ENCODE measurements around the gene TMEM95. TPM values are rescaled to one million over a fixed set of nuclear protein-coding genes. Genes with fewer than 3 reads are reported as not detected.

TMEM95 gene
- polyA plus RNA-seq, 1 donor (not counting 4 experiments of a cell fraction or from before 2014, with no cell fraction given), result not detected

DNA sequence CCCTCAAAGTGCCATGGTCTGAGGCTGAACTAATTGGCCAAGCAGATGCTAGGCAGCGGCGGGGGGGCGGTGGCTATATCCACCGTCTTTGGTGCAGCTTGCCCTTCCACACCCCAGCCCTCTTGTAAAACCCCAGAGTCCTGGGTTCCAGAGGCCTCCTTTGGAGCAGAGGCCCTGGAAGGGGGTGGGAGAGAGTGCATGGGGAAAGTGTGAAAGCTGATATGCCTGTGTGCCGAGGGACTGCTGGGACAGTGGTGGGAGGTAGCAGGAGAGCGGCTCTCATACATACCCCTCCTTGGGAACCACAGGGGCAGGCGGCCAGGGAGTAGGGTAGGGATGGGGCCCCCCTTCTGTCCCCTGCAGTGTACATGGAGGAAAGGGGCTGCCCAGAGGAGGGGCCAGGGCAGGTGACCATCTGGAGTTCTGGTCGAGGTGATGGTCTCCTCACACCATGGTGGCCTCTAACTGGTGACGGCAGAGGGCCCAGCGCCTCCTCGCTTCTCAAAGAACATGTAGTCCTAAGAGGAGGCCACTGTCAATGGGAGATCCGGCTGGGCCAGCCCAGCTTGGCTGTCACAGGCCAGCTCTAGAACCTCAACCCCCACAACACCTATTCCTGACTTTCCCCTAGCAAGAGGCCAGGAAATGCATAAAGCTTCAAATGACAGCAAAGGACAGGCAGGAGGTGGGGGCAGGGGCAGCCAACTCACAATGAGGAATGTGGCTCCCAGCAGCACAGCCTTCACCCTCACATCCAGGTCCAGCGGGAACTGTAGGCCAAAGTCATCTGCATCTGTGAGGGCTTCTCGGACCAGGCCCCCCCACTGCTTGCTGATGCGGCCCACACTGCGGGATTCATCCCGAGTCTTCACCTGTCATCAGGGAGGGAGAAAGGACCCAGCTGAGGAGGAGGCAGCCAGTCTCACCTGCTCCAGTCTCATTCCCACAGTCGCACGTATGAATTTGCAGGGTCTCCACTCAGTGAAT, 35.3 kb downstream of the TMEM95 start:
- H2AFZ ChIP-seq (ENCODE audit: control insufficient read depth, low read length), result no peak overlapping the region
- H4K20me1 ChIP-seq (ENCODE audit: control insufficient read depth, extremely low read depth, insufficient read depth, low read length), result peaks cover 3% of the 10 kb centered on the region
- H3K9me1 ChIP-seq (ENCODE audit: control insufficient read depth, extremely low read depth, insufficient read depth, low read length), result no peaks in the 10 kb centered on the region
- dilution Hi-C loops (cut with MboI; ENCODE audit: extremely low pct_ligation_motif_present, low sequenced_read_pairs), result no loop called here
- peaks cover 27% of the 10 kb centered on the region for H3K79me2 ChIP-seq (ENCODE audit: control insufficient read depth, insufficient read depth, low read length)
- no peak overlapping the region for H3K27ac ChIP-seq (ENCODE audit: control insufficient read depth, insufficient read depth, low read length)
- H3K9me3 ChIP-seq (ENCODE audit: control insufficient read depth, low read depth, low read length), result no peaks in the 10 kb centered on the region
- H3K4me3 ChIP-seq (ENCODE audit: control insufficient read depth in 2 of 3, extremely low read depth in 1 of 3, insufficient read depth in 2 of 3, low read depth in 1 of 3, low read length in 3 of 3), result no peak overlapping the region
- no peaks in the 10 kb centered on the region for H3K27me3 ChIP-seq (ENCODE audit: control insufficient read depth, extremely low read depth, insufficient read depth, low read length)
- no peak for TF ChIP-seq EZH2 (IDR thresholded peaks at IDR 0.05; ENCODE audit: low read length)
- FAIRE-seq, result no peak
- H3K36me3 ChIP-seq (ENCODE audit: control insufficient read depth in 2 of 2, extremely low read depth in 1 of 2, insufficient read depth in 2 of 2, low read length in 2 of 2), result peaks cover 42 to 49% of the 10 kb centered on the region in 2 experiments
- H3K4me1 ChIP-seq (ENCODE audit: control insufficient read depth, extremely low read depth, insufficient read depth, low read length), result peaks cover 11% of the 10 kb centered on the region
- no peak for DNase-seq (ENCODE audit: low read depth, low spot score)
- H3K4me2 ChIP-seq (ENCODE audit: control insufficient read depth, extremely low read depth, insufficient read depth, low read depth, low read length), result no peak overlapping the region
- H3K9ac ChIP-seq (ENCODE audit: control insufficient read depth, extremely low read depth, insufficient read depth, low read length), result no peak overlapping the region

DNA sequence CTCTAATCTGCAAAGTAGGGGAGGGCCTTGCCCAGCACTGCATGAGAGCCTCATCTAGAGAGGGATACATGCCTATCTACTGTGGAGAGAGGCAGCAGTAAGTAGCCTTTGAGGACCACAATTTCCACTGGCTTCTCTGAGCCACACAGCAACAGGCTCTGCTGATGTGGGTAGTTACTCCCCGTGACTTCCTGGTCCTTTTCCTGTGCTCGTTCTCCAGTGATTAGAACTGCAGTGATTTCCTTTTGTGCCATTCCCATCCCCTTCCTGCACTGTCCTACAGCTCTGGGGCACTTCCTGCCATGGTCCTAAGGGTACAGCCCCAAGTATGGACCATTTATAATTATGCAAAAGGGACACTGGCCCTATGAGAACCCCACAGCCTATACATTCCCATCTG, 36.4 kb downstream of the TMEM95 start:
- H3K36me3 ChIP-seq (ENCODE audit: control insufficient read depth in 2 of 2, extremely low read depth in 1 of 2, insufficient read depth in 2 of 2, low read length in 2 of 2), result peaks cover 41 to 49% of the 10 kb centered on the region in 2 experiments
- H2AFZ ChIP-seq (ENCODE audit: control insufficient read depth, low read length), result no peak overlapping the region

More for the DNA sequence above, 36.4 kb downstream of the TMEM95 start:
- Histone ChIP-seq H3K4me3 (ENCODE audit: control insufficient read depth in 2 of 3, extremely low read depth in 1 of 3, insufficient read depth in 2 of 3, low read depth in 1 of 3, low read length in 3 of 3) (no peak overlapping the region), H3K9me1 (ENCODE audit: control insufficient read depth, extremely low read depth, insufficient read depth, low read length) (no peaks in the 10 kb centered on the region), H4K20me1 (ENCODE audit: control insufficient read depth, extremely low read depth, insufficient read depth, low read length) (peaks cover 3% of the 10 kb centered on the region), H3K9ac (ENCODE audit: control insufficient read depth, extremely low read depth, insufficient read depth, low read length) (no peak overlapping the region), H3K27ac (ENCODE audit: control insufficient read depth, insufficient read depth, low read length) (no peak overlapping the region), H3K4me1 (ENCODE audit: control insufficient read depth, extremely low read depth, insufficient read depth, low read length) (peaks cover 11% of the 10 kb centered on the region), H3K9me3 (ENCODE audit: control insufficient read depth, low read depth, low read length) (no peaks in the 10 kb centered on the region), H3K4me2 (ENCODE audit: control insufficient read depth, extremely low read depth, insufficient read depth, low read depth, low read length) (no peak overlapping the region), H3K27me3 (ENCODE audit: control insufficient read depth, extremely low read depth, insufficient read depth, low read length) (no peaks in the 10 kb centered on the region), H3K79me2 (ENCODE audit: control insufficient read depth, insufficient read depth, low read length) (peaks cover 27% of the 10 kb centered on the region)
- dilution Hi-C loops (cut with MboI; ENCODE audit: extremely low pct_ligation_motif_present, low sequenced_read_pairs), result no loop called here
- TF ChIP-seq EZH2 (IDR thresholded peaks at IDR 0.05; ENCODE audit: low read length), result no peak
- TF ChIP-seq CTCF (optimal IDR thresholded peaks at IDR 0.05 in 1 of 3, IDR thresholded peaks at IDR 0.05 in 1 of 3, conservative IDR thresholded peaks at IDR 0.05 in 1 of 3; ENCODE audit: extremely low read depth in 1 of 3, insufficient read depth in 2 of 3, low read length in 3 of 3), result no peak
- FAIRE-seq (no peak), DNase-seq (ENCODE audit: low read depth, low spot score) (no peak)

All from keratinocyte (primary cell).